NOMO-1 (cell line): ENCODE results near the gene GLIS1.

ENCODE experiments used
- DNase-seq, 2 experiments: peaks; one replicate each; lab custom pipeline; 2025; ENCODE audit not compliant: unreplicated experiment in 2 of 2; lab: John Stamatoyannopoulos, UW

The GLIS1 gene

DNA sequence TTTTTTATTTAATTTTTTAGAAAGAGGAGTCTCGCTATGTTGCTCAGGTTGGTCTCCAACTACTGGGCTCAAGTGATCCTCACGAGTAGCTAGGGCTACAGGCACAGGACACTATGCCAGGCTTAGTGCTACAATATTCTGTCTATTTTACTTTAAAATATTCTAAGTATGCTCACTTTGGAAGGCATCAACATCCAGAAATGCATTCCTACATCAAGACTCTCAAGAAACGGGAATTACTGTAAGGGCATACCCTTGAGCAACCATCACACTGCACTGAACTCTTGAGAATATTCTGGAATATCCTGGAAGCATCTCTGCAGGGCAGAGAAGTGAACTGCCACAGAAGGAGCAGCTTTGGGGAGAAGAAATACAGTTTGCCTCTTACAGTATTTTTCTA is 280.3 kb downstream of the GLIS1 start:
- no peak for DNase-seq
